Testis (tissue), 2 donors: Measurements from ENCODE around the gene ARSD.
"Not testable (repeated sequence)": the region's sequence is repeated elsewhere in the genome, so short reads cannot be mapped to it uniquely, and the experiment has no call there.

Experiments used
- POLR2A ChIP-seq: fragments of 450-650 bp; IDR thresholded peaks from one replicate; pipeline ENCODE4 v1.6.1; 2017; ENCODE audit warnings: antibody characterized with exemption, mild to moderate bottlenecking, moderate library complexity
- TF ChIP-seq, protein P1 (sequence below), 3 experiments: fragments of 450-650 bp in 2 of 3; fragments of 200-600 bp in 1 of 3; sonication (generic) in 1 of 3; IDR thresholded peaks; one replicate each; pipeline ENCODE4 v1.5.1; 2016 to 2019; ENCODE audit warnings: antibody characterized with exemption in 3 of 3, mild to moderate bottlenecking in 2 of 3, moderate library complexity in 1 of 3

DNA sequence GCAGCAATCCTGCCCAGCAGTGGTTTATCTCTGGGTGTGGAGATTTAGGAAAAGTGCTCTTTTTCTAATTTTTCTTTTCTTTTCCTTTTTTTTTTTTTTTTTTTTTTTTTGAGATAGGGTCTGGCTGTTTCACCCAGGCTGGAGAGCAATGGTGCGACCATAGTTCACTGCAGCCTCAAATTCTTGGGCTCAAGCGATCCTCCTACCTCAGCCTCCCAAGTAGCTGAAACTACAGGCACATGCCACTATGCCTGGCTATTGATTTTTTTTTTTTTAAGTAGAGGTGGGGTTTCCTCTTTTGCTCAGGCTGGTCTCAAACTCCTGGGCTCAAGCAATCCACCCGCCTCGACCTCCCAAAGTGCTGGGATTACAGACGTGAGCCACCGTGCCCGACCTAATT, 34.3 kb upstream of the ARSD start:
- TF ChIP-seq, protein P1, sequence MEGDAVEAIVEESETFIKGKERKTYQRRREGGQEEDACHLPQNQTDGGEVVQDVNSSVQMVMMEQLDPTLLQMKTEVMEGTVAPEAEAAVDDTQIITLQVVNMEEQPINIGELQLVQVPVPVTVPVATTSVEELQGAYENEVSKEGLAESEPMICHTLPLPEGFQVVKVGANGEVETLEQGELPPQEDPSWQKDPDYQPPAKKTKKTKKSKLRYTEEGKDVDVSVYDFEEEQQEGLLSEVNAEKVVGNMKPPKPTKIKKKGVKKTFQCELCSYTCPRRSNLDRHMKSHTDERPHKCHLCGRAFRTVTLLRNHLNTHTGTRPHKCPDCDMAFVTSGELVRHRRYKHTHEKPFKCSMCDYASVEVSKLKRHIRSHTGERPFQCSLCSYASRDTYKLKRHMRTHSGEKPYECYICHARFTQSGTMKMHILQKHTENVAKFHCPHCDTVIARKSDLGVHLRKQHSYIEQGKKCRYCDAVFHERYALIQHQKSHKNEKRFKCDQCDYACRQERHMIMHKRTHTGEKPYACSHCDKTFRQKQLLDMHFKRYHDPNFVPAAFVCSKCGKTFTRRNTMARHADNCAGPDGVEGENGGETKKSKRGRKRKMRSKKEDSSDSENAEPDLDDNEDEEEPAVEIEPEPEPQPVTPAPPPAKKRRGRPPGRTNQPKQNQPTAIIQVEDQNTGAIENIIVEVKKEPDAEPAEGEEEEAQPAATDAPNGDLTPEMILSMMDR (IDR thresholded peaks at IDR 0.05): not testable (repeated sequence)
- TF ChIP-seq POLR2A: not testable (repeated sequence)
